ENCODE measurements around the gene NXPH3. TPM values are rescaled to one million over a fixed set of nuclear protein-coding genes. Genes with fewer than 3 reads are reported as not detected.

Gene NXPH3
- total RNA-seq, 3 donors from 2014 or later (not counting 1 experiment from before 2014, with no cell fraction given), result not detected

DNA sequence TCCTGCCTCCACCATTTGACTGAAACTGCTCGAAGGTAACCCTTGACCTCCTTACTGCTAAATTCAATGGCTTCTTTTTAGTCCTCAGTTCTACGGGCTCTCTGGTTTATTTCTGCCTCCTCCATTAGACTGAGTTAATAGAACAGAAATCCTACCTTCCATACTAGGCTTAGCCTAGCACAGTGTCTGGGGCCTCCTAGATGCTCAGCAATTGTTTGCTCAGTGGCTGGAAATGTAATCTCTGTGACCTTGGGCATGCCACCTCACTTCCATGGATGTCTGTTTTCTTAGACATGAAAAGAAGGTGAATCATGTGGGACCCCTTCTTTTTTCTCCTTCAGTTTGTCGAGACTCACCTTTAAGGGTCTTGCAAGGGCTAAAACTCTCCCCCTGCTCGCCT, 19.7 kb downstream of the NXPH3 start:
- Histone ChIP-seq H3K4me3 (ENCODE audit: low read length) (no peak overlapping the region), H3K9me3 (ENCODE audit: control insufficient read depth, insufficient read depth, low read length) (no peaks in the 10 kb centered on the region), H3K4me1 (ENCODE audit: control insufficient read depth, insufficient read depth, low read length) (no peaks in the 10 kb centered on the region), H3K36me3 (ENCODE audit: control insufficient read depth, insufficient read depth, low read length) (peaks cover 49% of the 10 kb centered on the region), H3K27me3 (ENCODE audit: control insufficient read depth, insufficient read depth, low read length) (no peaks in the 10 kb centered on the region), H3K27ac (ENCODE audit: low read length) (no peak overlapping the region)
- DNase-seq (no peak), ATAC-seq (no peak)
- WGBS (ENCODE audit: insufficient coverage), result 100% methylated on average over 4 of the region's 4 CpGs
- TF ChIP-seq, protein P1, sequence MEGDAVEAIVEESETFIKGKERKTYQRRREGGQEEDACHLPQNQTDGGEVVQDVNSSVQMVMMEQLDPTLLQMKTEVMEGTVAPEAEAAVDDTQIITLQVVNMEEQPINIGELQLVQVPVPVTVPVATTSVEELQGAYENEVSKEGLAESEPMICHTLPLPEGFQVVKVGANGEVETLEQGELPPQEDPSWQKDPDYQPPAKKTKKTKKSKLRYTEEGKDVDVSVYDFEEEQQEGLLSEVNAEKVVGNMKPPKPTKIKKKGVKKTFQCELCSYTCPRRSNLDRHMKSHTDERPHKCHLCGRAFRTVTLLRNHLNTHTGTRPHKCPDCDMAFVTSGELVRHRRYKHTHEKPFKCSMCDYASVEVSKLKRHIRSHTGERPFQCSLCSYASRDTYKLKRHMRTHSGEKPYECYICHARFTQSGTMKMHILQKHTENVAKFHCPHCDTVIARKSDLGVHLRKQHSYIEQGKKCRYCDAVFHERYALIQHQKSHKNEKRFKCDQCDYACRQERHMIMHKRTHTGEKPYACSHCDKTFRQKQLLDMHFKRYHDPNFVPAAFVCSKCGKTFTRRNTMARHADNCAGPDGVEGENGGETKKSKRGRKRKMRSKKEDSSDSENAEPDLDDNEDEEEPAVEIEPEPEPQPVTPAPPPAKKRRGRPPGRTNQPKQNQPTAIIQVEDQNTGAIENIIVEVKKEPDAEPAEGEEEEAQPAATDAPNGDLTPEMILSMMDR (IDR thresholded peaks at IDR 0.05), result no peak
- intact Hi-C loops (cut with micrococcal nuclease), result no loop called here
- Mint-ChIP-seq H3K27me3 (ENCODE audit: low read depth in 2 of 2) (no peaks in the 10 kb centered on the region), H3K4me1 (no peaks in the 10 kb centered on the region), H3K27ac (no peak overlapping the region), H3K9me3 (no peaks in the 10 kb centered on the region), H3K36me3 (peaks cover 21% of the 10 kb centered on the region), H3K4me3 (no peak overlapping the region)

DNA sequence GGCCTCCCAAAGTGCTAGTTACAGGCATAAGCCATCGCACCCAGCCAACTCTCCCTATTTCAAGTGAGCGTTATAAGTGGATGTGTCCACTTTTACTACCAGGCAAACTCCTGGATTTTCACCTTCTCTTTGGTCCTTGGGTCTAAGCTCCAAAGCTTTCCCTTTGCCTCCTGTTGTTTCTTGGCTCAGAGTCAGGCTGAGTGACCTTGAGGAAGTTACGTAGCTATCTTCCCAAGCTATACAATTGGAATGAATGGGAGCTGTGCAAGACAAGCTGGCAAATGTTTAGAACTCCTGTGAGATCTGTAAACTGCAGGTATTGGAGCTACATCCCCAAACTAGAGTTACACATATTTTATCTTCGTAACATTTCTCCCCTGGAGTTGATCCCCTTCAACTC, 20.3 kb downstream of the NXPH3 start:
- Mint-ChIP-seq H3K36me3 (peaks cover 23% of the 10 kb centered on the region), H3K4me1 (no peaks in the 10 kb centered on the region), H3K9me3 (no peaks in the 10 kb centered on the region), H3K27me3 (ENCODE audit: low read depth in 2 of 2) (no peaks in the 10 kb centered on the region), H3K4me3 (no peak overlapping the region), H3K27ac (no peak overlapping the region)
- H3K9me3 ChIP-seq (ENCODE audit: control insufficient read depth, insufficient read depth, low read length), result no peaks in the 10 kb centered on the region
- H3K36me3 ChIP-seq (ENCODE audit: control insufficient read depth, insufficient read depth, low read length), result peaks cover 56% of the 10 kb centered on the region
- H3K27ac ChIP-seq (ENCODE audit: low read length), result no peak overlapping the region
- H3K27me3 ChIP-seq (ENCODE audit: control insufficient read depth, insufficient read depth, low read length), result no peaks in the 10 kb centered on the region
- no peak overlapping the region for H3K4me3 ChIP-seq (ENCODE audit: low read length)
- ATAC-seq, result no peak
- no peak for DNase-seq
- TF ChIP-seq, protein P1 (IDR thresholded peaks at IDR 0.05), result no peak
- WGBS (ENCODE audit: insufficient coverage), result 98% methylated on average over 4 of the region's 4 CpGs
- H3K4me1 ChIP-seq (ENCODE audit: control insufficient read depth, insufficient read depth, low read length), result no peaks in the 10 kb centered on the region
- intact Hi-C loops (cut with micrococcal nuclease), result no loop called here

DNA sequence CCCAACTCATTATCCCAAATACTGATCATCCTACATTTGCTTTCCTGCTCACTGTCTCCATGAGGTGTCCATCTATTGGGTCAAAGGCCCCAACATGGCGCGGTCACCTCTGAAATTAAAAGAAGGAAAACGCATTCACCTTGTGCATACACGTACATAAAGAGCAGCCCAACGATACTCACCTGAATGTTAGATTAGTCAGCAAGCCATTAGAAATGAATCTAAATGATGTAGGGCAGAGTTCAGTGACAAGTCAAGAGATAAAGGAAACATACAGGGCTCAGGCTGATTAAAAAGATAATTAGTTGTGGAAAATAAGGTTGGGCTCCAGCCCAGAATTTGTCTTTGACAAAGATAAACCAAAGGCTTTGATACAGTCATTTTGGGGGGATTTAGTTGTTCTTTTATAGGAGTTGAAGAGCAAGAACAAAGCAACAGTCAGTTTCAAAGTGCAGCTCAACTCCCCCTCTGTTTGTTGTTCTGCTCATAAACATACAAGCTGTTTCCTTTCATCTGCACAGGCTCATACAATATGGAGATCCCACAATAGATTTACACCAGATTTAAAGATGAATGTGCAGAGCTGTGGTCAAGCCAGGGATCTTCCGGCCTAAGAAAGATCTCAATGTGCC, 21.1 kb downstream of the NXPH3 start:
- Histone ChIP-seq H3K27ac (ENCODE audit: low read length) (no peak overlapping the region), H3K4me3 (ENCODE audit: low read length) (no peak overlapping the region), H3K36me3 (ENCODE audit: control insufficient read depth, insufficient read depth, low read length) (peaks cover 63% of the 10 kb centered on the region), H3K27me3 (ENCODE audit: control insufficient read depth, insufficient read depth, low read length) (no peaks in the 10 kb centered on the region), H3K9me3 (ENCODE audit: control insufficient read depth, insufficient read depth, low read length) (no peaks in the 10 kb centered on the region), H3K4me1 (ENCODE audit: control insufficient read depth, insufficient read depth, low read length) (no peaks in the 10 kb centered on the region)
- Mint-ChIP-seq H3K36me3 (peaks cover 31% of the 10 kb centered on the region), H3K4me3 (no peak overlapping the region), H3K4me1 (no peaks in the 10 kb centered on the region), H3K27me3 (ENCODE audit: low read depth in 2 of 2) (no peaks in the 10 kb centered on the region), H3K9me3 (no peaks in the 10 kb centered on the region), H3K27ac (no peak overlapping the region)
- TF ChIP-seq, protein P1 (IDR thresholded peaks at IDR 0.05), result no peak
- 91% methylated on average over 6 of the region's 6 CpGs for WGBS (ENCODE audit: insufficient coverage)
- ATAC-seq (no peak), DNase-seq (no peak)
- intact Hi-C loops (cut with micrococcal nuclease), result no loop called here

DNA sequence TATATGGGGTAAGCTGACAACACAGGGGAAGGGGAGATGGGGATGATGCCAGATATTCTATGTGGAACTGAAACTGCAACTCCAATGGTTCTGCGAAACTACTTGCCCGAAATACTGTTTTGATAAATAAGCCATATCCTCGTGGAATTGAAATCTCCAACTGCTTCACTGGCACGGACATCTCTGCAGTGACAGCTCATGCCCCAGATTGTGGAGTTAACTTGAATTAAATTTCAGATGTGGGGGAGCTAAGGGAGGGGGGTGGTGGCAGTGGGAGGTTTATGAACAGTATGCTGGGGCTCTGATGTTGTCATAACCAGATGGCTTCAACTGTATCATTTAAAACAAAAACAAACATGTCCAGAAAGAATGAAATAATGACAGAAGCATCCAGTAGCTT, 21.8 kb downstream of the NXPH3 start:
- Histone ChIP-seq H3K27ac (ENCODE audit: low read length) (no peak overlapping the region), H3K36me3 (ENCODE audit: control insufficient read depth, insufficient read depth, low read length) (peaks cover 64% of the 10 kb centered on the region), H3K9me3 (ENCODE audit: control insufficient read depth, insufficient read depth, low read length) (no peaks in the 10 kb centered on the region), H3K4me3 (ENCODE audit: low read length) (no peak overlapping the region), H3K4me1 (ENCODE audit: control insufficient read depth, insufficient read depth, low read length) (no peaks in the 10 kb centered on the region), H3K27me3 (ENCODE audit: control insufficient read depth, insufficient read depth, low read length) (no peaks in the 10 kb centered on the region)
- no peak overlapping the region for H3K27ac Mint-ChIP-seq
- DNase-seq (no peak), ATAC-seq (no peak)
- no peaks in the 10 kb centered on the region for H3K4me1 Mint-ChIP-seq
- 96% methylated on average over 4 of the region's 4 CpGs for WGBS (ENCODE audit: insufficient coverage)
- peaks cover 34% of the 10 kb centered on the region for H3K36me3 Mint-ChIP-seq
- H3K4me3 Mint-ChIP-seq, result no peak overlapping the region
- TF ChIP-seq, protein P1 (IDR thresholded peaks at IDR 0.05), result no peak
- no peaks in the 10 kb centered on the region for H3K27me3 Mint-ChIP-seq (ENCODE audit: low read depth in 2 of 2)
- intact Hi-C loops (cut with micrococcal nuclease), result no loop called here
- no peaks in the 10 kb centered on the region for H3K9me3 Mint-ChIP-seq
